Stimulated activated CD4-positive, alpha-beta T cell treated with anti-CD3 and anti-CD28 coated beads, Interleukin-1b, Interleukin-23, amount 100 ng/mL, for 24 hours (primary cell): Measurements from ENCODE around the gene RAPGEF1.

Source experiments
- DNase-seq, 4 experiments: peaks; one replicate each; pipeline ENCODE4 v3.0.0-alpha.2; 2020; ENCODE audit warnings: low read depth in 4 of 4, low spot score in 1 of 4

RAPGEF1 gene

DNA sequence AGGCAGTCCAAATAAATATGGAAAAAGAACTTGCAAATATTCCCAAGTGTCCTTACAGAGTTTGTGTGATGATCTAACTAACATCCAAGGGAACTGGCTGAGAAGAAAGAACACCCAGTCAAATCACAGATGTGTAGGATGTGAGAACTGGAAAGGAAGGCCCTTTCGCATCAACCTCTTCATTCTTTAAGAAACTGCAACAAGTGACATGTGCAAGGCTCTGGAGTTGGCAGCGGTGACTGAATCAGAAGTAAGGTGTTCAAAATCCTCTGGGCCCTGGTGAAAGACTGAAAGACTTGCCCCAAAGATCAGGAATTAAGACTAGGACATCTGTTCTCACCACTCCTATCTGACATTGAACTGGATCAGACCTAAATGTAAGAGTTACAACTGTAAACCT lies 88.7 kb downstream of the RAPGEF1 start:
- no peak for DNase-seq

- DNase-seq: no peak
These were observed 89.6 kb downstream of the RAPGEF1 start for GRCh38 chr9:131650254-131650653.

DNA sequence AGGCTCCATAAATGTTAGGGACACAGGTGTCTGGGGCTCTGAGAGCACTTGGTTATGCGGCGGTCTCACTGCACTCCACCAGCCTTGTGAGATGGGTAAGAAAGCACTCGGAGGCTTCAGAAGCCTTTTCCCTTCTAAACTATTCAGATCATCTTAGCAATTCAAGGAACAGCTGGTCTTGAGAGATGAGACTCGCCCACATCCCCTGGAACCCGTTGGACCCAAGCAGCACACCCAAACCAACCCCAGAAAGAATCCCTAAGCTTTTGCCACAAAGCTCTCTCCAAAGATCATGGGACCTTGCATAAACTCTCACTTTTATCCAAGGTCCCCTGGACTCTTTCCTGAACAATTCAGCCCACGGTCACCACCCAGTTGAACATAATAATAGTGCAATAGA lies 90.2 kb downstream of the RAPGEF1 start:
- DNase-seq: no peak

GRCh38 chr9:131645078-131645776 lies 94.6 kb downstream of the RAPGEF1 start:
- DNase-seq: no peak

- peak in 3 of 4 experiments; percentile 32 to 56 (median 49) for DNase-seq
These were observed 97.3 kb downstream of the RAPGEF1 start for GRCh38 chr9:131642496-131643083.

DNA sequence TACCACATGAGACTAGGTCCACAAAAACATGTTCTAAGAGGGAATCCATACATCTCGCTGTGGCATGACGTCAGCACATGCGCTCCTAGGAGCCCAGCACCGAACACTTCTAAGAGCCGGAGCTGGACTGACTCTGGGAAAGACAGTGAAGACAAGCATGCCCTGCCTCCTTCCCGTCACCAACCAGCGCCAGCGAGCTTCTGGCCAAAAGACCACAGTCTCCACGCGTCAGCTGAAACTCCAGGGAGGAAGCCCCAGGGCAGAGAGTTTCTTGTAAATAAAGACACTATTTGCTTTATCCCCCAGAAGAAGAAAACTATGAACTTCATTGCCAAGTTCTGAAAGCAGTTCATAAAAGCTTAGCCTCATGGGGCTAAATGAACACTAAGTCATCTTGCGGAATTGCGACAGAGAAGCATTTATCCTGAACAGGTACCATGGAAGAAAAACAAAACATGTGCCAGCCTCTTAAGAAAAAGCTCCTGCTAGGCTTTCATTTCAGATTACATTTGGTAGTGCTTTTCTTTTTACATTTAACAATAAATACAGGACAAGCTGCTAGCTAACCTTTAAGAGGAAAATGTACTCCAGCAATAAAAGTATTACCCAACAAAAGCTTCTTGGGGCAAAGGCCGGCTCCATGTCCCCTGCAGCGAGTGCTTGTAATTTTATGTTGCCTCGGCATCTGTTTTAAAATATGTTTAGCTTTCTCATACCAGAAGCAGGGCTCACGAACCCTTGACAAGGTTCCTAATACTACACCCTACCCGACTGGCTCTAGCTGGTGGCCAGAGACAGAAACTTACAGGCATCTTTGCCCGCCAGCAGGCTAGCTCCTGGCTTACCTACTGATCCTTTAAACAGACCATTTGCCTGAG lies 98.0 kb downstream of the RAPGEF1 start:
- DNase-seq: no peak

DNA sequence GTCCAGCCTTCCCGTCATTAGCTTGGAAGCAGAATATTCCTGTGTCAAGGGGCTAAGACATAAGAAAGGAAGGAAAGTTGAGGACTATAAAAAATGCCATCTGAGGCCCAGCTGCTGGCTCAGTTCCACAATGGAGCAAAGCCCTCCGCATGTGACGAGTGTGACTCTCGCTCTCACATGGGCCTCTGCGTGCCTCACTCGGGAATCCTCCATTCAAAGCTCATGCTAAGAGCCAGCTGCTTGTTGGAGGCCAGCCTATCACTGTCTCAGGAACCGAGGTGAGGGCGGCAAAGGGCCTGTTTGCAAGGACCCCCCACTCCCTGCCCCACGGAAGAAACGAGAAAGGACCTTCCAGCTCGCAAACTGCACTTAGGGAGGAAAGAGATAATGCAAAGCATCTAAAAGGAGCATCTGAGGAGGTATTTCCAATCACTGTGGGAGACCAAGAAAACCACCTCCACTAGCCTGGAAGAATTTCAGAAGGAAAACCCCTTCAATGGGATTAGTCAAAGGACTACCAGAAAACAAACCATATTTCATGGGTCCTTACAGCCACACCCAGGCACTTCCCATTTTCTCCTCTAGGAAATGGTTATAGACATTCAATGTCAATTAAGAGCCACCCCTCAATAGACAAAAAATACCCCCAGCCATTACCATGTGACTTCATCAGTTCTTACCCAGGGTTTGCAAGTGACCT lies 99.3 kb downstream of the RAPGEF1 start:
- DNase-seq: no peak

GRCh38 chr9:131639769-131640437 lies 100.0 kb downstream of the RAPGEF1 start:
- no peak for DNase-seq

GRCh38 chr9:131636593-131636992 lies 103.3 kb downstream of the RAPGEF1 start:
- DNase-seq: no peak

DNA sequence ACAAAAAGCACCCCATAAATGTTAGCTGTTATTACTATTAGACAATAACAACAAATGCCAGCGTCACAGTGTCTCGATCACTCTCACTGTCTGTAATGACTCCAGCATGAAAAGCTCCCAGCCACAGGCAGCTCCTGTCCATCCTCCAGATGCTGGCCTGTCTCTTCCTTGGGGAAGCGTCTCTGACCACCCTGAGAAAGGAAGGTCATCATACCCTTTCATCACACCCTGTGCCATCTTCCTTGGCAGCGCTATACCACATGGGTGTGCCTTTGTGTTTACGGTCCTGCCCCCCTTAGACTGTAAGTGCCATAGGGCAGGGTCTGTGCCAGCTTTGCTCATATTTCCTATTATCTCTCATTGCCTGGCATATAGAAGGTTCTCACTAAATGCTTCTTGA lies 104.0 kb downstream of the RAPGEF1 start:
- DNase-seq: no peak

DNA sequence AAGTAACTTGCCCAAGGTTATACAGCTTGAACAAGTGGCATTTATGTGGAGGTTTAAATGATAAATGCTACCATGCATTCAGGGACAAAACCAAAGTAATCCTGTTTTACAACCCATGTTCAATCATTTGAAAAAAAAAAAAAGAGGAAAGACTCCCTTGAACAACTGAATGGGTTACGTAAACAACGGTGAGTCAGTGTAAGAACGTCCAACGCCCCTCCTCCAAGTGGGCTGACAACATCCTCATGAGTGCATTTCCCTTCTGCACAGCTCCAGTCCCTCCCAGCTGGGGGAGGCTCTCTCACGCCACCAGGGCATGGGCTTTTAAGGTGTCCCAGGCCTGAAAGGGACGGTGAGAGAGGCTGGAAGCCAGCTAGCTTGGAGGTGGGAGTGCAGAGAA lies 104.6 kb downstream of the RAPGEF1 start:
- peak; percentile 19 to 60 (median 48) for DNase-seq

- DNase-seq: no peak
These were observed 106.3 kb downstream of the RAPGEF1 start for GRCh38 chr9:131633491-131634031.

DNA sequence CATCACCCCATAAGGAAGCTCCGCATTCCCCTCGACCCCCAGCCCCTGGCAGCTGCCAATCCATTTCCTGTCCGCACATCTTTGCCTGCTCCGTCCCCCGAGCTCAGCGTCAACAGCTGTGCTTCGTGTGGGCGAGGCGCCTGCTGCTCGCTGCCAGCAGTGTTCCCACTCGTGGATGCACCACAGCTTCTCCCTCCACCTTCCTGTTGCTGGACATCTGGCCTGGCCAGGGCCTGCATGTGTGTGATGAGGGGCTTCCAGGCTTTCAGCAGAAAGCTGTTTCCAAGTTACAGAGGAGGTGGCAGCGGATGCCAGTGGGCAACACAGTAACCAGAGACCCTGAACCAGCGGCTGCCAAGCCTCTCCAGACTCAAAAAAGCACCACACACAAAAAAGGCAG lies 108.6 kb downstream of the RAPGEF1 start:
- no peak for DNase-seq

- no peak for DNase-seq
These were observed 109.6 kb downstream of the RAPGEF1 start for GRCh38 chr9:131630205-131630831.

GRCh38 chr9:131629825-131630204 lies 110.1 kb downstream of the RAPGEF1 start:
- no peak for DNase-seq

DNA sequence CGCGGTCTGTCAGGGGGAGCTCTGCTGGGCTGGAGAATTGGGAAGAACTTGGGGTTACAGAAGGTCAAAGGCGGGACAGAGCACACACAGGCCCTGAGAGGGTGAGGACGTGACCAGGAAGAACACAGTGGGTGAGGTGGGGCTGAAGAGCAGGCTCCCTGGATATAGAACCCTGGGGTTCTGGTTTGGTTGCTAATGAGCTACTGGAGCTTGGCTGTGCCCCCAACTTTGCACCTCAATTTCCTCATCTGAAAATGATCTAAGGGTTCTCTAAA lies 110.7 kb downstream of the RAPGEF1 start:
- DNase-seq: no peak

DNA sequence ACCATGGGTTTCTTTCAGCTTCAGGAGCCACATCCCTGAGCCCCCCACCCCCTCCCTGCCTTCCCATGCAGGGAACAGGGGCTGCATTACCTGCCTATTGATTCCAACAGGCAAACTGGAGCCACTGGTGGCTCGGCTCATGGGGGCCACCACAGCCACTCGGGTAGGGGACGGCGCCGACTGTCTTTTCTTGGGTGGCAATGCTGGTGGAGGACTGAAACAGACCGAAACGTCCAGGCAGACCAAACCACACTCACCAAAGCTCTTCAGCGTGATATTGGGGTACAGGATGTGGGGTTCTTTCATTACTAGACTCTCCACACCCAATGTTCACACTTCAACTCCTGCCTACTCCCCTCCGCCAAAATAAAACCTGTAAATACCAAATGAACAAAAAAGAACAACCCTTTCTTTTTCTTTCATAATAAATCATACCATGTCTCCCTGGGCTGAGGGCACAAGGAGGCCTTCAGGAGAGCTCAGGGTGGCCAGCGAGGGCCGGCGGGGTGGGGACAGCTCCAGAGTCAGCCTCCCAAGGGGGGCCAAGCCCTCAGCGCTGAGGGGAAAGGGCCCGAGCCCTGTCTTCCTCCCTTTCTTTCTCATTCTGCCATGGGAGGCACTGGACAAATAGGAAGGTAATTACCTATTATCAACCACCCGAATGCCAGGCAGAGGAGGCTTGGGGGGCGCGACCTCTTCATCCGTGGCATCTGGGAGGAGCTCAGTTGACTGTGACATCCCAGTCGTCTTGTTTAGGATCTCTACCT lies 111.2 kb downstream of the RAPGEF1 start:
- no peak for DNase-seq

DNA sequence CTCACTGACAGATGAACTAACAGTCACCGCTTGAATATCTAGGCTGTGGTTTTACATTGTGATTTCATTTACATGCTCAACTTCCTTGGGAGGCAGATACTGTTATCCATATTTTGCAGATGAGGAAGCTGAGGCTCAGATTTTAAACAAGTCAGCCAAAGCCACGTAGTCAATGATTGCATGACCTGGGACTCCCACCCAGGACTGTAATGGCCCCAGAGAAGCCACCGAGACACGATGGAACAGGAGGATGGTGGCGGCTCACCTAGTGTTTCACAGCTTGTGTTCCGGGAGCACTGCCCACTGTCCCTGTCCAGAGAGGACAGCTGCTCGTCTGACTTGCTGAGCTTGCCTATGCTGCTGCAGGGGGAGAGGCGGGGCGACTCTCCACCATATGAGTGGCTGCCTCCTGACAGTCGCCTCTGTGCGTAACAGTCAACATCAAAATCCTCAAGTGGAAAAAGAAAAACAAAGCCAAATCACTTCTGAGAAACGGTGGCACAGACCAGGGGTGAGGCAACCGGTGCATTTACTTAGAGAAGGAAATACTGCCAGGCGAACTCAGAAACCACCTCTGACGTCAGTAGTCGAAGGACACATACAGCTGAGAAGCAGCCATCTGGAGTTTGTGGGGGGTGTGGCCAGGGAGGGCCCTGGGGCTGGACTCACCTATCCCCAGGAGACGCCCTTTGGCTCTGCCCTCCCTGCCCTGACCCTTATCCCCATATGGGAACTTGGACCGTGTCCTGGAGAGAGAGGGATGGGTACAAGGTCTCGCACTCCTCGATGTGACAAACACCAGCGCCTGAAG lies 112.0 kb downstream of the RAPGEF1 start:
- DNase-seq: peak in 1 of 4 experiments; percentile 17

- DNase-seq: no peak
These were observed 112.6 kb downstream of the RAPGEF1 start for GRCh38 chr9:131627326-131627647.
